ENCODE measurements around the gene MAGI1.

Gene MAGI1

DNA sequence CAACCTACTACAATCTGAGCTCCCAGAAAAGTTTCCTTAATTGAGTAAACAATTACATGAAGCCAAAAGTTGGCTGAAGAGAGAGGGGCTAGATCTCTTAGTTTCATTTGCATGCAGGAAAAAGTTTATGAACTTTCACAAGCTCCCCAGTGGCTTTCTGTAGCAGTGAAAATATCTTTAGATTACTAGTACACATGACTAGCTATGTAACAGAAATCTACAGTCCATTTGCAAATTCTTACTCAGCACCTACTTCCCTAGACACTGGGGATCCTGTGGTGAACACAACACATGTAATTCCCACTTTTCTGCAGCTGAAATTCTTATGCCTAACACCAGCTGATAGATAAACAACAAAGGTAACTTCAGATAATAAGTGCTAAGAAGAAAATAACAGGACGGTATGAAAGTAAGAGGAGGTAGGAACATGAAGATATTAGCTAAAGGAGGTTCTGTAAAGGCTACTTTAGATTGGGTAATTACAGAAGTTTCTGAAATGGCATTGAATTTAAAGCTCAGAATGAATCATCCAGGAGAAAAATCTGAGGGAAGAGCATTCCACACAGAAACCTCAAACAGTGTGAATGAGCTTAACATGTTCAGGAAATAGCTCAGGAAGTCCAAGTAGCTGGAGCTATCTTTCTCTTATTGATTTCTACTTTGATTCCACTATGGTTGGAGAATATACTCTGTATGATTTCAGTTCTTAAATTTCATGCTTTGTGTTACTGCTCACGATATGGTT is 204.8 kb downstream of the MAGI1 start:
- no peak for DNase-seq (ENCODE audit: low spot score)

DNA sequence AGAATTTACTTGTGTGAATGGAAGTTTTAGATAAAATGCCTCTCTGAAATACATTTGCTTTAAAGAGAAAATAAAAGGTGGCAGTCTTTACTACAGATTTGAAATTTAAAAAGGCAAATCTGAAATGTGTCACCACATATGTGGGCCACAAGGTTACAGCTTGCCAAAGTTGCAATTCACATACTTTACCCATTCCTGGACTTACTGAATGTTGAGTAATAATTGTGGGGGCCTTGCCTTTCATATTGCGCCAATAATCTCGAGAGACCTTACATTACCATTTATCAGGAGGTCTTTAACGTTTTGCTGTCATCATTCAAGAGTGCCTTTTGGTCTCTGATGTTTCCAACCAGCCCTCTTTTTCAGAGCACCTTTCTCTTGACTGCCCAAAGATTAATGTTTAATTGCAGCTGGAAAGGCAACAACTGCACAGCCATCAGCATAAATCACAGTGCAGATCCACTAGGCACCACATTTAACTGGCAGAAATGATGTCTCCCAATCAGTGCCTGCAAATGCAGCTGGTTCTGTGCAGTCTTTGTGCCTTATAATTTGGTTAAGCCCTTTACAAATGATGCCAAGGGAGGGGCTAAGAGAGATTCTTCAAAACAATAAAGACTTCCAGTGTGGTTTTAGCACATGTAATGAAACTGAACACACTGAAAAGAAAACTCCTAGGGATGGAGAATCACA is 206.8 kb downstream of the MAGI1 start:
- DNase-seq (ENCODE audit: low spot score): no peak

DNA sequence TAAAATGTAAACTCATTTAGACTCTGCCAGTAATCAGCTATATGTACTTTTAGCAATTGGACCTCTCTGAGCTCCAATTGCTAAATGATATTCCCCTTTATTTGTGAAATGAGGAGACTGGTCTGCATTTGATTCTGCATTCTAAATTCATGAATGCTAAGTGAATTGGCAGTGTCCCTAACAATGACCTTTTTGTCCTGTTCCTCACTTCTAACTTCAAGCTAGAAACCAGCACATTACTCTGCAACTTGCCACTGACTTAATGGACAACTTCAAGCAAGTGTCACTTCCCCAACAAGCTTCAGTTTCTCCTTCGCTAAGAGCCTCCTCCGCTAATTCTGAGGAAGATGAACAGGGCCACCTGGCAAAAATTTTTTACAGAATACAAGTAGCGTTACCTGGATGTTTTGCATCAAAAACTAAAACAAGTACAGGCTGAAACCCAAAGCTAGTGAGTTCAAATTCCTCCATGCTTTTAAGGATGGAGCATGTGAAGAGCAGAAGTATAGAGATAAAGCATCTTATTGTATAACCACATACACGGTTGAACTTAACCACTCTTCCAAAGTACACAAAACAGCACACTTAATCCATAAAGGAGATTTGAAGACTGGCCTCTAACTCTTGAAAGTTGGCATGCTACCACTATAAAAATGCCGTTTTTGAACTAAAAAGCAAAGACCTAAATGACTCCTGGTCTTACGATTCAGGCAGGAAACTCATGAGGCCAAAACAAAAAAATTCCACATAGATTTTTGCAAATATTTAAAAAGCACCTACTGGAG is 207.6 kb downstream of the MAGI1 start:
- DNase-seq (ENCODE audit: low spot score): peak; percentile 76

- DNase-seq (ENCODE audit: low spot score): no peak
These were observed 209.5 kb downstream of the MAGI1 start for GRCh38 chr3:65829228-65829627.

GRCh38 chr3:65828706-65829105 is 210.0 kb downstream of the MAGI1 start:
- no peak for DNase-seq (ENCODE audit: low spot score)

GRCh38 chr3:65827076-65827475 is 211.6 kb downstream of the MAGI1 start:
- peak; percentile 35 for DNase-seq (ENCODE audit: low spot score)

DNA sequence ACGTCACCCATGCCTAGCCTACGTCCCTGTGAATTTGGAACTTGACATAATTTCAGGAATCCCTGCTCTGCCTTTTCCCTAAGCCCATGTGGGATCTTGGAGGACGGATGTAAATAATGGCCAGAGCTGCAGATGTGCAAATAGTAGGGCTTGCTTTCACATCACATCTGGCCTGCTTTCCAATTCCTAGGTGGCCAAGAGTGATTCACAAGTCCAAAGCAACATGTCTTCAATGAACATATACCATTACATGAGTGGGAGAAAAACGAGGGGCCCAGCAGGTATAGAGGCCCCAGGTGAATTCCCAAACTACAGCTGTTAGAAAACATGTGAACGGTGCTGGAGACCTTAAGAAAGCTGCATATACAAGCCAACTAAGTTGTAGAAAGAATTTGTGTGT is 214.6 kb downstream of the MAGI1 start:
- no peak for DNase-seq (ENCODE audit: low spot score)

DNA sequence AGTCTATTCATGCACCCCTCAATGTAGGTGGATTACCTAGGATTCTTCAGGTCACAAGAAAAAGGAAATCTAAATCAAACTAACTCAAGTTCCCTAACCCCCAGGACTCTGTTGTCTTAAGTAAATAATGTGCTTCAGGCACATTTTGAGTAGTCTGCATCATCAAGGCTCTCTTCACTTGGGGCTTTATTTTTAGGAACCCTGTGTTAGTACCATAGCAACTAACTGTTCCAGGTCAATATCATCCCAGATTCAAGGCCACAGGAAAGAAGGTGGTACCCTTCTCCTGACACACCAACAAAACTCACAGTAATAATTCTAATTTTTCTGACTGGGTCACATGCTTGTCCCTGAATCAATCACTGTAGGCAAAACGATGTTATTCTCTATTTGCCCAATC is 218.1 kb downstream of the MAGI1 start:
- DNase-seq (ENCODE audit: low spot score): no peak

- DNase-seq (ENCODE audit: low spot score): no peak
These were observed 218.8 kb downstream of the MAGI1 start for GRCh38 chr3:65819896-65820295.

GRCh38 chr3:65817553-65818126 is 221.1 kb downstream of the MAGI1 start:
- DNase-seq (ENCODE audit: low spot score): no peak

GRCh38 chr3:65816208-65816607 is 222.5 kb downstream of the MAGI1 start:
- no peak for DNase-seq (ENCODE audit: low spot score)

- DNase-seq (ENCODE audit: low spot score): no peak
These were observed 223.7 kb downstream of the MAGI1 start for GRCh38 chr3:65814845-65815578.

- no peak for DNase-seq (ENCODE audit: low spot score)
These were observed 226.8 kb downstream of the MAGI1 start for GRCh38 chr3:65811892-65812291.

GRCh38 chr3:65811086-65811761 is 227.5 kb downstream of the MAGI1 start:
- DNase-seq (ENCODE audit: low spot score): peak; percentile 67

- no peak for DNase-seq (ENCODE audit: low spot score)
These were observed 228.4 kb downstream of the MAGI1 start for GRCh38 chr3:65810302-65810701.

DNA sequence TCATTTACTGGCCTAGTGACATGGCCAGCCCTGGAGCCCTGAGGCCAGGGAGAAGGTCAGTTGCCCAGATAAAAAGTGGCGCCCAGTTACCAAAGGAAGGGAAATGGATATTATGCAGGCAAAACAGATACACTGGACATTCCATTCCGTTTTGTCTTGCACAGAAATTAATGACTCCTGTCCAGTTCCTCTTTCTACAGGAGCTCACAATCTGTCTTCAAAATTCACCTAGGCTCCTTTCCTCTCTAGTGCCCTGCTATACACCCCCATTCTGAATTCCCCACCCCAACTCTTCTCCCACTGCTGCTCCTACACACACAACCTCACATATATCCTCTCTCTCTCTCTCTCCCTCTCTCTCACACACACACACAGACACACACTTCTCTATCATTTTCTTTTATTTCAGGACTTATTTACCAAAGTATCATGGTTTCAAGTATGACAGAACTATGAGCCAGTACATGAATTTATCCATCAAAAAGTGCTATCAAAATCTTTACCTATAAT is 229.0 kb downstream of the MAGI1 start:
- DNase-seq (ENCODE audit: low spot score): no peak

DNA sequence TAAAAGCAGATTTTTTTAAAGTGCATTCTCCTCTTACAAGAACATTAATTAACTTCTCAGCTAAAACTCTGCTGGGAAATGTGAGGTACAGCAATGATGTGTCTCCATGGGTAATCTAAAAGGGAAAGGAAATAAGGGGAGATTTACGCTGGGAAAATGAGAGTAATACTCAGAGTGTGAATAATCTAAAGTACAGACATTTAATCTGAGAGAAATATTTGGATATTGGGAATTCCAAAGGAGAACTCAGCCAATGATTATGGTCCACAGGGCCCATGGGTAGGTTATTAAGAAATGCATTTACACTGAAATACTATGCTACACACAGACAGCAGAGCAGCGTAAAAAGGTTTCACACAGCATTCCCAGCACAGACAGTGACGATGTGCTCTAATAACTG is 229.9 kb downstream of the MAGI1 start:
- no peak for DNase-seq (ENCODE audit: low spot score)

DNA sequence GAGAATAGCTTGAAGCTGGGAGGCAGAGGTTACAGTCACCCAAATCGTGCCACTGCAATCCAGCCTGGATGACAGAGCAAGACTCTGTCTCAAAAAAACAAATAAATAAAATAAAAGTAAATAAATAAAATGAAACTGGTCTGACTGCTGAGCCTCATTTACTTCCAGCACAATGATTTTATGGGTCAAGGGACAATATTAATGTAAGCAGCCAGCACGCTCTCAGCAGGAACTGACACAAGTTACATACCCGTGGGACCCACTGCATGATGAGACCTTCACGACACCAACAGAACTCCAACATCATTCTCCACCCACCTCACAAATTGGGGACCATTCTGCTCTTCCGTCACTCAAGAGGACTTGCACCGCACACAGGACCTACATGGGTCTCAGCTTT is 230.3 kb downstream of the MAGI1 start:
- no peak for DNase-seq (ENCODE audit: low spot score)

GRCh38 chr3:65807225-65807624 is 231.5 kb downstream of the MAGI1 start:
- no peak for DNase-seq (ENCODE audit: low spot score)

DNA sequence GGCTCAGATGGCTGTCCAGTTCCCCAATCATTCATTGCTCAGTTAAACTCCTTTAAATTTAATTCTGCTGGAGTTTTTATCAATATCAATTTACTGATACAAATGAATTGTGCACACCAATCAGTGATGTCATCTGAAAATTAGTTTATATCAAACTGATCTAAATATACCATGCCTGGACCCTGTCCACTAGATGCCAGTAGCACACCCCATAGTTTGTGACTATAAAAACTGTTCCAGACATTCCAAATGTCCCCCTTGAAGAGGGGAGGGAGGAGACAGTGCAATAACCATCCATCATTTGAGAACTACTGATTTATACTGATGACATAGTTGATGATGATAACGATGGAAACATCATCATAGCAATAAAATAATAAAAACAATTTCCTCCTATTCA is 232.1 kb downstream of the MAGI1 start:
- no peak for DNase-seq (ENCODE audit: low spot score)

GRCh38 chr3:65796676-65797075 is 242.0 kb downstream of the MAGI1 start:
- no peak for DNase-seq (ENCODE audit: low spot score)

All from Ammon's horn (tissue), 1 donor.